Fibroblast of the aortic adventitia (primary cell): ENCODE measurements around the gene MCEMP1. TPM values are rescaled to one million over a fixed set of nuclear protein-coding genes. Genes with fewer than 3 reads are reported as not detected.

ENCODE experiments used
- DNase-seq: peaks from one replicate; pipeline ENCODE4 v3.0.0-alpha.2; 2010; ENCODE audit warnings: low read depth
- H3K4me3 ChIP-seq: 2 replicates; pipeline ENCODE4 v1.5.1; 2011; ENCODE audit warnings: low read depth, mild to moderate bottlenecking, control low read depth, low read length, moderate library complexity
- total RNA-seq: library from RNA; depleted of rRNA; stranded (reverse); fragments of >200 nt; gene quantifications from 2 replicates; pipeline ENCODE4 v1.2.3, GENCODE V29; 2012; ENCODE audit warnings: low replicate concordance
- TF ChIP-seq, protein P1 (sequence below): IDR thresholded peaks from 2 replicates; pipeline ENCODE4 v1.5.1; 2011; ENCODE audit warnings: mild to moderate bottlenecking, low read length, control low read depth, inconsistent platforms; ENCODE audit not compliant: insufficient read depth

Gene MCEMP1, protein sequence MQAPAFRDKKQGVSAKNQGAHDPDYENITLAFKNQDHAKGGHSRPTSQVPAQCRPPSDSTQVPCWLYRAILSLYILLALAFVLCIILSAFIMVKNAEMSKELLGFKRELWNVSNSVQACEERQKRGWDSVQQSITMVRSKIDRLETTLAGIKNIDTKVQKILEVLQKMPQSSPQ
- total RNA-seq = not detected in 2 replicates

DNA sequence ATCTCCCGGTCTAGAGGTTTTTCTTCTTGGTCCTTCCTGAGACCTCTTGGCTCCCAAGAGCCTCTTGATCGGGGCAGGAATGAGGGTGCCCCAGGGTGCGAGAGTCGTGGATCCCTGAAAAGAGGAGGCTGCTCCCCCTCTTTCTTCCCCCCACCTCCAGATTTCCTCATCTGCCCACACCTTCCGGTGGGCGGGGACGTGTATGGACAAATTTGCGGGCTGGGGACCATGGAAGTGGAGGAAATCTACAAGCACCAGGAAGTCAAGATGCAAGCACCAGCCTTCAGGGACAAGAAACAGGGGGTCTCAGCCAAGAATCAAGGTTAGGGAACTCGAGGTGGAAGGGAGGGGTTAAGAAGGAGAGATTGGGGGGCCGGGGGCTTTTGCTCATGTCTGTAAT is at the start of gene MCEMP1:
TSS of gene MCEMP1 (plus strand) at position 237 of the 400 bp plus-strand sequence. CDS start at position 268, 31 bp downstream.
- DNase-seq = no peak
- no peak within 1 kb of the TSS for H3K4me3 ChIP-seq
- TF ChIP-seq, protein P1, sequence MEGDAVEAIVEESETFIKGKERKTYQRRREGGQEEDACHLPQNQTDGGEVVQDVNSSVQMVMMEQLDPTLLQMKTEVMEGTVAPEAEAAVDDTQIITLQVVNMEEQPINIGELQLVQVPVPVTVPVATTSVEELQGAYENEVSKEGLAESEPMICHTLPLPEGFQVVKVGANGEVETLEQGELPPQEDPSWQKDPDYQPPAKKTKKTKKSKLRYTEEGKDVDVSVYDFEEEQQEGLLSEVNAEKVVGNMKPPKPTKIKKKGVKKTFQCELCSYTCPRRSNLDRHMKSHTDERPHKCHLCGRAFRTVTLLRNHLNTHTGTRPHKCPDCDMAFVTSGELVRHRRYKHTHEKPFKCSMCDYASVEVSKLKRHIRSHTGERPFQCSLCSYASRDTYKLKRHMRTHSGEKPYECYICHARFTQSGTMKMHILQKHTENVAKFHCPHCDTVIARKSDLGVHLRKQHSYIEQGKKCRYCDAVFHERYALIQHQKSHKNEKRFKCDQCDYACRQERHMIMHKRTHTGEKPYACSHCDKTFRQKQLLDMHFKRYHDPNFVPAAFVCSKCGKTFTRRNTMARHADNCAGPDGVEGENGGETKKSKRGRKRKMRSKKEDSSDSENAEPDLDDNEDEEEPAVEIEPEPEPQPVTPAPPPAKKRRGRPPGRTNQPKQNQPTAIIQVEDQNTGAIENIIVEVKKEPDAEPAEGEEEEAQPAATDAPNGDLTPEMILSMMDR = no peak

DNA sequence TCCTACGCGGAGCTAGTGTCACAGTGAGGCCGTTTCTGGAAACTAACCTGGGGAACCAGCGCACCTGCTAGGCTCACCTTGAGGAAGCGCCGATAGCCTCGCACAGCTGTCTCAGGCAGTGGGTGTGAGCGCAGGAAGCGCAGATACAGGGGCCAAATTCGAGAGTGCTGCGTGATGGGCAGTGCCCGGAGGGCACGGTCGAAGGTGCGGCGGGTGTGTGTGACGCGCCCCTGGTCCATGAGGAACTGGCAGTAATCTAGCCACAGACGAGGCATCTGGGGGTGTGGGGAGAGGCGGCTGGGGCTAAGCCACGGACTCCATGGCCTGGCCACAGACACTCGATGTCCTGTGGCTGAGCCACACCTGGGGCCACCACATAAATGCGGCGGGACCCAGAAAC is 49.7 kb upstream of the MCEMP1 start:
- H3K4me3 ChIP-seq = no peak overlapping the region
- DNase-seq = no peak
- TF ChIP-seq, protein P1 = no peak

DNA sequence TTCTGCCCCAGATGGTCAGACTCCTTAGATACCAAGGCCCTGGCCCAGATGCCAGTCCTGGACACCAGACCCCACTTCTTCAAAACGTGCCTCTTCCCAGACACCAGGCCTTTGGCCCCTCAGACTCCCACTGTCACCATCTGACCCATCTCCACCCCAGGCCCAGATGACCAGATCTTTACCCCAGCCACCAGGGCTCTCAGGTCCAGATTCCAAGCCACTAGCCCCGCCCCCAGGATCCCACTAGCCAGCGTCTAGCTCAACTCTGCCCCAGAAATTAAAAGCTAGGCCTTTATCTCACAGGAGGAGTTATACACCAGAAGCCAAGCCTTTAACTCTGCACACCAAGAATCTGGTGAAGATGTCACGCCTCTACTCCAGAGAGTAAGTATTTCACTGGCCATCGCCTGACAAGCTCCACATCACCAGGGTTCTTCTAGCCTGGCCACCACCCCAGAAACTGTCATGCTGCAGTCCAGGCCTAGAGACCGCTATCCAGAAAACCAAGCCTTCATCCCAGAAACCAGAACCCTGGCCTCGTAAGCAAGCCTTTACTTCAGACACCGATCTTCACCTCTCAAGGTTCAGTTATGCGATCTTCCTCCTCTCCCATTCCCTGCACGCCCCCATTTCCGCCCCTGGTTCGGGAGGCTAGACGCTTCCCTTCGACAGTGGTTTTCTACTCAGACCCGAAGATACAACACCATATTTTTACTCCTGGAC is 48.1 kb upstream of the MCEMP1 start:
- TF ChIP-seq, protein P1 = no peak
- peak overlapping the region; percentile 99 for H3K4me3 ChIP-seq
- no peak for DNase-seq

DNA sequence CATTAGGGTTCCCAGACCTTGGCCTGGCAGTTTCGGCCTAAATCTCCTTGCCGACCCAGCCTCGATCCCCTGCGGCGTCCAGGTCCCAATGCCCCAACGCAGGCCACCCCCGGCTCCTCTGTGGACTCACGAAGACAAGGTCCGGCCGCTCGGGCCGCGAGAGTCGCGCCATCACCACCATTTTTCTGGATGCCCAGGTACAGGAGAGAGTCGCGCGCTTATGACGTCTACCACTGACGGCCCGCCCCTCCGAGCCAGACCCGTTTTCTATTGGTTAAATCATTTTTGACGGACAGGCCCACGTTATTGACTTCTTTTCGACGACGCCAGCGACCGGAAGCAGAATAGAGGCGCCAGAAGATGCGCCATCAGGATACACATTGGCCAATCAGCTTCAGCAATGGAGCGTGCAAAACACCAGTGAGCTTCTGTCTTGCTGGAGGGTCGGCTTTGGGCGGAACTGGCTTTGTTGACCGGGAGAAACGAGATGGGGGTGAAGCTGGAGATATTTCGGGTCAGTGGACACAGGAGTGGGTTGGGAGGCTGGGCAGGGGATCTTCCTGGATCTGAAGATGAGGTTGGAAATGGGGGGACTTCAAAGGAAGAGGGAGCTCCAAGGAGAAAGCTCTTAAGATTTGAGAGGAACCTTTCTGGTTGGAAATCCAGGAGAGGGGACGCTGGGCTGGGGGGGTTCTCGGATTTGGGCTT is 47.4 kb upstream of the MCEMP1 start, which contains the start of the genes PET100 and XAB2:
TSS of gene PET100 (plus strand) at position 447 of the 708 bp plus-strand sequence. CDS start at position 488, 41 bp downstream.
TSS of gene XAB2 (minus strand) at position 199 of the 708 bp plus-strand sequence. CDS start at position 181, 18 bp downstream.
- peak within 1 kb of the TSS; percentile 99 for H3K4me3 ChIP-seq
- TF ChIP-seq, protein P1 = no peak
- peak; percentile 99 for DNase-seq

DNA sequence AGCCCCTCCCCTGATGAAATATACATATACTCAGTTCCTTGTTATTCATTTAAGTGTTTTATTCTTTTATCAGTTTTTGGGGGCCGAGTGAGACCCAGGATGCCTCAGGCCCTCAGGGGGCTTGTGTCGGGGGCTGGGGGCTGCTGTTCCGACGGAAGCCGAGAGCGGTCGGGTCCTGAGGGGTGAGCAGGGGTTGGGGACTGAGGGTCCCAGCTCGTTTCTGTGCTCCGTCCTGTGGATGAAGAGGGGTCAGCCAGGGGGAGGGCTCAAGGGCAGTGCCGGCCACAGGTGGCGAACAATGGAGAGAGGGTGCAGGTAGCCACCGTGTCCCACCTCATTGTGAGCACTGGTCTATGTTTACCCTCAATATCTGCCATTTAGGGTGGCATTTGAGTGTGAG is 45.3 kb upstream of the MCEMP1 start:
- TF ChIP-seq, protein P1 = no peak
- no peak for DNase-seq
- no peak overlapping the region for H3K4me3 ChIP-seq

DNA sequence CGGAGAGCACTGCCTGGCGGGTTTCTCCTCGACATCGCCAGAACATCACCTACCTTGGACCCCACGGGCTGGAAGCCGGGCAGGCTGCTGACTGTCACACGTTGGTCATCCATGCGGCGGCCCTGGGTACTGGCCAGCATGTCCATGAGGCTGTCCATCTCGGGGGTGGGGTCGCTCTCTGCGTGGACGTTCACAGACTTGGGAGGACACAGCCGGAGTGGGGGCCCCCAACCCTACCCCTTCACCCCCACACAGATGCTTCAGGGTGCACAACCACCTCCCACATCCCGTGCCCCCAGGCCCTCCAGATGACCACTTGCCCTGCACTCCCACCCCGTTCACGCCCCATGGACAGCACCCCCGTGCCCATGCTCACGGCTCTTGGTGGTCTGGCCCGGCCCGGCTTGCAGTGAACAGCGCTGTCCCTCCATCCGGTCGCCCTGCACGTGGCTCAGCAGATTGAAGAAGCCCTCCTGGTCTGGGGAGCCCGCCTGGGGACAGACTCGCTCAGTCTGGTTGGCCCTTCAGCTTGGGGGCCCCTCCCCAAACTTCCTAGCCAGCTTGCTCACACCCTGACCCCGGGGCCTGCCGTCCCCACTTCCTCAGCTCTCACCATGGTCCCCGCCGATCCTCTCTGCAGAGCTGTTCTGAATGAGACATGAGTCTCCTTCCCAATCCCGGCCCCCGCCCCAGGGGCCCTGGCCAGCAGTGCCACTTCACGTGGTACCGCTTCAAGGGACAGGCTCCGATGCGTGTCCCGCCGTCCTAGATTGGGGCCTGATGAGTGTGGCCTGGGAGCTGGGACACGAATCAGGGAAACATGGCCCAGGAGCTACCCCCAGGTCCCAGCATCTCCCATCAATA is 44.3 kb upstream of the MCEMP1 start:
- no peak overlapping the region for H3K4me3 ChIP-seq
- TF ChIP-seq, protein P1 = no peak
- no peak for DNase-seq
